BLaER1 treated with 17β-estradiol and CSF1 and Interleukin-3, amounts not matched to agents 10 nM and 100 nM (cell line): ENCODE measurements around the gene SLC6A19.

Experiments
- H3K27ac ChIP-seq, 11 experiments: shearing (Covaris generic); formaldehyde crosslinking; 2 replicates each; pipeline ENCODE4 v1.8.1; 2022
- H3K27me3 ChIP-seq, 11 experiments: shearing (Covaris generic); formaldehyde crosslinking; 2 replicates each; pipeline ENCODE4 v1.8.1; 2022
- H3K36me3 ChIP-seq, 11 experiments: shearing (Covaris generic); formaldehyde crosslinking; 2 replicates each; pipeline ENCODE4 v1.8.1; 2022
- H3K4me1 ChIP-seq, 10 experiments: shearing (Covaris generic); formaldehyde crosslinking; 2 replicates each; pipeline ENCODE4 v1.8.1; 2022
- H3K4me2 ChIP-seq, 11 experiments: shearing (Covaris generic); formaldehyde crosslinking; 2 replicates each; pipeline ENCODE4 v1.8.1; 2022
- H3K4me3 ChIP-seq, 10 experiments: shearing (Covaris generic); formaldehyde crosslinking; 2 replicates each; pipeline ENCODE4 v1.8.1; 2022
- H3K9ac ChIP-seq, 11 experiments: shearing (Covaris generic); formaldehyde crosslinking; 2 replicates each; pipeline ENCODE4 v1.8.1; 2022
- H3K9me3 ChIP-seq, 11 experiments: shearing (Covaris generic); formaldehyde crosslinking; replicated peaks in 1 of 11; 2 replicates each; pipeline ENCODE4 v1.8.1; 2022
- H4K20me1 ChIP-seq, 11 experiments: shearing (Covaris generic); formaldehyde crosslinking; 2 replicates each; pipeline ENCODE4 v1.8.1; 2022
- Cebpa-rat ChIP-seq, 11 experiments: shearing (Covaris generic); IDR thresholded peaks; 2 replicates each; pipeline ENCODE4 v1.8.1; 2022

SLC6A19 gene

GRCh38 chr5:1210832-1211251 lies 9.4 kb downstream of the SLC6A19 start:
- Histone ChIP-seq H3K36me3 (no peaks in the 10 kb centered on the region), H4K20me1 (peaks cover 0 to 50% (median 0%) of the 10 kb centered on the region in 11 experiments; a peak in 5 of 22 replicates), H3K27me3 (peaks cover 0 to 16% (median 0%) of the 10 kb centered on the region in 11 experiments; a peak in 8 of 22 replicates), H3K4me2 (no peak overlapping the region), H3K27ac (no peak overlapping the region), H3K4me3 (no peak overlapping the region), H3K9me3 (peaks cover 0 to 7% (median 6%) of the 10 kb centered on the region in 11 experiments; a peak in 16 of 22 replicates), H3K9ac (no peak overlapping the region), H3K4me1 (peaks cover 0 to 17% (median 5%) of the 10 kb centered on the region in 10 experiments; a peak in 10 of 20 replicates)
- TF ChIP-seq Cebpa-rat (IDR thresholded peaks at IDR 0.05): no peak

GRCh38 chr5:1211701-1212100 lies 10.3 kb downstream of the SLC6A19 start:
- peaks cover 0 to 17% (median 5%) of the 10 kb centered on the region in 10 experiments; a peak in 10 of 20 replicates for H3K4me1 ChIP-seq

GRCh38 chr5:1212271-1212670 lies 10.9 kb downstream of the SLC6A19 start:
- Histone ChIP-seq H3K36me3 (no peaks in the 10 kb centered on the region), H3K9me3 (peaks cover 0 to 18% (median 10%) of the 10 kb centered on the region in 11 experiments; a peak in 17 of 22 replicates), H3K27me3 (0 out of 22 replicates have a peak, but pooled peaks cover 0 to 2% (median 0%) of the 10 kb centered on the region in 11 experiments), H3K9ac (no peak overlapping the region), H3K27ac (no peak overlapping the region), H3K4me1 (peaks cover 0 to 17% (median 5%) of the 10 kb centered on the region in 10 experiments; a peak in 10 of 20 replicates), H4K20me1 (peaks cover 0 to 41% (median 0%) of the 10 kb centered on the region in 11 experiments; a peak in 5 of 22 replicates), H3K4me3 (no peak overlapping the region), H3K4me2 (no peak overlapping the region)
- no peak for TF ChIP-seq Cebpa-rat (IDR thresholded peaks at IDR 0.05)

More at GRCh38 chr5:1211701-1212100, 10.3 kb downstream of the SLC6A19 start:
- no peak overlapping the region for H3K4me3 ChIP-seq
- no peaks in the 10 kb centered on the region for H3K36me3 ChIP-seq
- no peak overlapping the region for H3K4me2 ChIP-seq
- H3K9ac ChIP-seq: no peak overlapping the region
- H3K9me3 ChIP-seq: peaks cover 0 to 15% (median 10%) of the 10 kb centered on the region in 11 experiments; a peak in 17 of 22 replicates
- H3K27me3 ChIP-seq: peaks cover 0 to 8% (median 0%) of the 10 kb centered on the region in 11 experiments; a peak in 4 of 22 replicates
- no peak overlapping the region for H3K27ac ChIP-seq
- peaks cover 0 to 46% (median 0%) of the 10 kb centered on the region in 11 experiments; a peak in 5 of 22 replicates for H4K20me1 ChIP-seq
- TF ChIP-seq Cebpa-rat (IDR thresholded peaks at IDR 0.05): no peak

- no peak overlapping the region for H3K4me3 ChIP-seq
- H3K9me3 ChIP-seq: peaks cover 0 to 18% (median 10%) of the 10 kb centered on the region in 11 experiments; a peak in 17 of 22 replicates
- H3K27me3 ChIP-seq: no peaks in the 10 kb centered on the region
- H3K27ac ChIP-seq: no peak overlapping the region
- no peak overlapping the region for H3K4me2 ChIP-seq
- H4K20me1 ChIP-seq: peaks cover 0 to 40% (median 0%) of the 10 kb centered on the region in 11 experiments; a peak in 3 of 22 replicates
- TF ChIP-seq Cebpa-rat (IDR thresholded peaks at IDR 0.05): no peak
- no peaks in the 10 kb centered on the region for H3K36me3 ChIP-seq
- no peak overlapping the region for H3K9ac ChIP-seq
- H3K4me1 ChIP-seq: peaks cover 0 to 17% (median 5%) of the 10 kb centered on the region in 10 experiments; a peak in 10 of 20 replicates
Observed at GRCh38 chr5:1212881-1213280, 11.5 kb downstream of the SLC6A19 start.

- TF ChIP-seq Cebpa-rat (IDR thresholded peaks at IDR 0.05): no peak
- Histone ChIP-seq H3K27ac (no peak overlapping the region), H3K36me3 (no peaks in the 10 kb centered on the region), H3K4me3 (no peak overlapping the region), H4K20me1 (peaks cover 0 to 33% (median 0%) of the 10 kb centered on the region in 11 experiments; a peak in 3 of 22 replicates), H3K4me2 (no peak overlapping the region), H3K27me3 (no peaks in the 10 kb centered on the region), H3K9ac (no peak overlapping the region), H3K4me1 (peaks cover 0 to 17% (median 5%) of the 10 kb centered on the region in 10 experiments; a peak in 10 of 20 replicates), H3K9me3 (peaks cover 0 to 18% (median 10%) of the 10 kb centered on the region in 11 experiments; a peak in 17 of 22 replicates)
Observed at GRCh38 chr5:1213508-1214162, 12.2 kb downstream of the SLC6A19 start.

- H3K4me3 ChIP-seq: no peak overlapping the region
- peaks cover 0 to 26% (median 0%) of the 10 kb centered on the region in 11 experiments; a peak in 3 of 22 replicates for H4K20me1 ChIP-seq
- no peaks in the 10 kb centered on the region for H3K27me3 ChIP-seq
- H3K4me2 ChIP-seq: no peak overlapping the region; a peak in 1 of 22 replicates
- peaks cover 0 to 18% (median 10%) of the 10 kb centered on the region in 11 experiments; a peak in 17 of 22 replicates for H3K9me3 ChIP-seq
- no peak overlapping the region for H3K9ac ChIP-seq
- no peaks in the 10 kb centered on the region for H3K36me3 ChIP-seq
- peaks cover 0 to 15% (median 5%) of the 10 kb centered on the region in 10 experiments; a peak in 10 of 20 replicates for H3K4me1 ChIP-seq
- no peak for TF ChIP-seq Cebpa-rat (IDR thresholded peaks at IDR 0.05)
- H3K27ac ChIP-seq: no peak overlapping the region
Observed at GRCh38 chr5:1214163-1214935, 13.0 kb downstream of the SLC6A19 start.

- no peak overlapping the region for H3K4me3 ChIP-seq
- no peak for TF ChIP-seq Cebpa-rat (IDR thresholded peaks at IDR 0.05)
- H3K4me1 ChIP-seq: peaks cover 0 to 13% (median 5%) of the 10 kb centered on the region in 10 experiments; a peak in 10 of 20 replicates
- no peaks in the 10 kb centered on the region for H3K27me3 ChIP-seq
- H3K4me2 ChIP-seq: peak overlapping the region in 6 of 11 experiments; percentile 10 to 58 (median 36); a peak in 8 of 22 replicates
- peaks cover 0 to 18% (median 10%) of the 10 kb centered on the region in 11 experiments; a peak in 17 of 22 replicates for H3K9me3 ChIP-seq
- no peak overlapping the region for H3K27ac ChIP-seq
- H3K36me3 ChIP-seq: no peaks in the 10 kb centered on the region
- peaks cover 0 to 23% (median 0%) of the 10 kb centered on the region in 11 experiments; a peak in 2 of 22 replicates for H4K20me1 ChIP-seq
- no peak overlapping the region for H3K9ac ChIP-seq
Observed at GRCh38 chr5:1214936-1215220, 13.5 kb downstream of the SLC6A19 start.

- Histone ChIP-seq H3K27me3 (no peaks in the 10 kb centered on the region), H4K20me1 (peaks cover 0 to 16% (median 0%) of the 10 kb centered on the region in 11 experiments; a peak in 1 of 22 replicates), H3K4me2 (peak overlapping the region in 6 of 11 experiments; percentile 10 to 58 (median 36); a peak in 7 of 22 replicates), H3K27ac (no peak overlapping the region), H3K4me1 (peaks cover 0 to 12% (median 5%) of the 10 kb centered on the region in 10 experiments; a peak in 10 of 20 replicates), H3K9me3 (peaks cover 0 to 18% (median 10%) of the 10 kb centered on the region in 11 experiments; a peak in 17 of 22 replicates), H3K9ac (no peak overlapping the region), H3K36me3 (no peaks in the 10 kb centered on the region), H3K4me3 (no peak overlapping the region)
- TF ChIP-seq Cebpa-rat (IDR thresholded peaks at IDR 0.05): no peak
Observed at GRCh38 chr5:1215320-1216096, 14.1 kb downstream of the SLC6A19 start.
